ENCODE data around the gene GALNT9.

DNA sequence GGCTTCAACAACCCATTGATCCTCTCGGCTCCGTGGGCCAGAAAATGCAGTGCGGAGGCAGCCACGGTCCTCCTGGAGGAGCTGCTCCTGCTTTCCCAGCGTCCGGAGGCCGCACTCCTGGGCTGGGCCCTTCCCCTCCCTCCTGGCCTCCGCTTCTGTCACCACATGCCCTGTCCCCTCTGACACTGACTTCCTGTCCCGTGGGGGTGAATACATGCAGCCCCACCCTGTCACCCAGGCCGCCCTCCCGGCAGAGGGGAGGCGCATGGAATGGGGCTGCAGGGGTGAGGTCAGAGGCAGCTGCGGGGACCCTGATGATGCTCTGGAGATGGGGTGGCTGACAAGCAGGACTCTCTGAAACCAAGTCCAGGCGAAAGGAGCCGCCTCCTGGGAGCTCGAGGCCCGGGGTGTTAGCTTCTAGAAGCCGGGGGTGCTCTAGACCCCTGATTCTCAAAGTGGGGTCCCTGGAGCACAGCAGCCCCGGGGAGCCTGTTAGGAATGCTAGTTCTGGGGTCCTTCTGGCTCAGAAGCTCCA, 152.9 kb downstream of the GALNT9 start:
- TF ChIP-seq, protein P1, sequence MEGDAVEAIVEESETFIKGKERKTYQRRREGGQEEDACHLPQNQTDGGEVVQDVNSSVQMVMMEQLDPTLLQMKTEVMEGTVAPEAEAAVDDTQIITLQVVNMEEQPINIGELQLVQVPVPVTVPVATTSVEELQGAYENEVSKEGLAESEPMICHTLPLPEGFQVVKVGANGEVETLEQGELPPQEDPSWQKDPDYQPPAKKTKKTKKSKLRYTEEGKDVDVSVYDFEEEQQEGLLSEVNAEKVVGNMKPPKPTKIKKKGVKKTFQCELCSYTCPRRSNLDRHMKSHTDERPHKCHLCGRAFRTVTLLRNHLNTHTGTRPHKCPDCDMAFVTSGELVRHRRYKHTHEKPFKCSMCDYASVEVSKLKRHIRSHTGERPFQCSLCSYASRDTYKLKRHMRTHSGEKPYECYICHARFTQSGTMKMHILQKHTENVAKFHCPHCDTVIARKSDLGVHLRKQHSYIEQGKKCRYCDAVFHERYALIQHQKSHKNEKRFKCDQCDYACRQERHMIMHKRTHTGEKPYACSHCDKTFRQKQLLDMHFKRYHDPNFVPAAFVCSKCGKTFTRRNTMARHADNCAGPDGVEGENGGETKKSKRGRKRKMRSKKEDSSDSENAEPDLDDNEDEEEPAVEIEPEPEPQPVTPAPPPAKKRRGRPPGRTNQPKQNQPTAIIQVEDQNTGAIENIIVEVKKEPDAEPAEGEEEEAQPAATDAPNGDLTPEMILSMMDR (IDR thresholded peaks at IDR 0.05), result no peak
- no peak for TF ChIP-seq POLR2A (IDR thresholded peaks at IDR 0.05)

All from ovary (tissue), 3 donors.